HCT116 (cell line): ENCODE data around the gene IL1F10. TPM values are rescaled to one million over a fixed set of nuclear protein-coding genes. Genes with fewer than 3 reads are reported as not detected.

ENCODE experiments used
- ATAC-seq: fragments of 200-7000 bp; cut with Tn5 transposase; 2 replicates; pipeline ENCODE4 v1.9.1; 2020; ENCODE audit warnings: mild to moderate bottlenecking, moderate library complexity
- BruUV-seq: library from RNA; stranded (reverse); fragments of 400-500 nt; replicated peaks from 2 replicates; lab custom pipeline; 2021; lab: Mats Ljungman, UMichigan
- CTCF ChIA-PET: fragments of 300-600 bp; sonication (Branson Sonifier 250); formaldehyde crosslinking; loops from one replicate; lab custom pipeline; 2021; ENCODE audit warnings: antibody characterized with exemption; lab: Charles Lee
- POLR2A ChIA-PET: fragments of 300-600, 350-600 bp; sonication (Branson Sonifier 250); formaldehyde crosslinking; loops from one replicate; lab custom pipeline; 2021; ENCODE audit warnings: antibody characterized with exemption; lab: Charles Lee
- RAD21 ChIA-PET, 2 experiments: fragments of 300-600 bp; sonication (Branson Sonifier 250); formaldehyde crosslinking; loops; one replicate each; lab custom pipeline; 2023; ENCODE audit warnings: low total read pairs in 2 of 2; ENCODE audit not compliant: uncharacterized antibody in 2 of 2, unreplicated experiment in 2 of 2, low non-redundant PET in 1 of 2; lab: Charles Lee
- DNase-seq: peaks from one replicate; pipeline ENCODE4 v3.0.0-alpha.2; 2010; ENCODE audit warnings: low read depth, low spot score
- H2AFZ ChIP-seq: fragments of 200-600 bp; shearing (Covaris generic), sonication (generic); 2 replicates; pipeline ENCODE4 v1.6.1; 2017; ENCODE audit warnings: low read depth, mixed run types, mixed read lengths, antibody characterized with exemption, low read length; ENCODE audit not compliant: poor library complexity, severe bottlenecking
- H3K27ac ChIP-seq: 2 replicates; pipeline ENCODE4 v1.5.1; 2012; ENCODE audit warnings: low read depth, low read length
- H3K27me3 ChIP-seq: fragments of 200-600 bp; sonication (generic); 2 replicates; pipeline ENCODE4 v1.6.1; 2016; ENCODE audit warnings: mixed run types, low read length, mixed read lengths; ENCODE audit not compliant: insufficient read depth
- H3K36me3 ChIP-seq, 2 experiments: fragments of 200-500 bp in 1 of 2; fragments of 200-600 bp in 1 of 2; sonication (Bioruptor generic) in 1 of 2; sonication (generic) in 1 of 2; 2 replicates each; pipeline versions ENCODE4 v1.5.1 to v1.6.1; 2014 to 2016; ENCODE audit warnings: low read length in 2 of 2, inconsistent platforms in 1 of 2, mixed read lengths in 1 of 2, mixed run types in 1 of 2; ENCODE audit not compliant: insufficient read depth in 2 of 2, control insufficient read depth in 1 of 2
- H3K4me1 ChIP-seq, 2 experiments: fragments of 200-600 bp in 1 of 2; sonication (generic) in 1 of 2; 2 replicates each; pipeline versions ENCODE4 v1.5.1 to v1.6.1; 2012 to 2017; ENCODE audit warnings: low read length in 2 of 2, inconsistent platforms in 1 of 2, mild to moderate bottlenecking in 1 of 2, mixed read lengths in 1 of 2, mixed run types in 1 of 2, moderate library complexity in 1 of 2; ENCODE audit not compliant: insufficient read depth in 2 of 2, control insufficient read depth in 1 of 2
- H3K4me2 ChIP-seq: fragments of 200-600 bp; sonication (generic); 2 replicates; pipeline ENCODE4 v1.6.1; 2017; ENCODE audit warnings: mixed run types, low read length, mixed read lengths
- H3K4me3 ChIP-seq, 2 experiments: fragments of 200-600 bp in 1 of 2; sonication (generic) in 1 of 2; replicated peaks in 1 of 2; 2 replicates each; pipeline ENCODE4 v1.5.1; 2011 to 2016; ENCODE audit warnings: low read length in 2 of 2, control low read depth in 1 of 2, low read depth in 1 of 2, mild to moderate bottlenecking in 1 of 2, mixed read lengths in 1 of 2, mixed run types in 1 of 2
- H3K79me2 ChIP-seq: fragments of 200-600 bp; sonication (generic); 2 replicates; pipeline ENCODE4 v1.6.1; 2017; ENCODE audit warnings: mild to moderate bottlenecking, mixed run types, low read length, moderate library complexity, mixed read lengths; ENCODE audit not compliant: insufficient read depth
- H3K9ac ChIP-seq: fragments of 200-600 bp; sonication (generic); 2 replicates; pipeline ENCODE4 v1.6.1; 2016; ENCODE audit warnings: low read length, mixed read lengths
- H3K9me2 ChIP-seq: fragments of 200-600 bp; sonication (generic), shearing (Covaris generic); 2 replicates; pipeline ENCODE4 v1.6.1; 2017; ENCODE audit warnings: mixed run types, mild to moderate bottlenecking, moderate library complexity; ENCODE audit not compliant: insufficient read depth
- H3K9me3 ChIP-seq, 2 experiments: fragments of 200-500 bp in 1 of 2; fragments of 200-600 bp in 1 of 2; sonication (Bioruptor generic) in 1 of 2; sonication (generic) in 1 of 2; 2 replicates each; pipeline ENCODE4 v1.6.1; 2014 to 2017; ENCODE audit warnings: low read length in 2 of 2, mixed read lengths in 2 of 2, inconsistent platforms in 1 of 2, low read depth in 1 of 2, mild to moderate bottlenecking in 1 of 2, mixed run types in 1 of 2, moderate library complexity in 1 of 2; ENCODE audit not compliant: control insufficient read depth in 1 of 2, insufficient read depth in 1 of 2
- H4K20me1 ChIP-seq: fragments of 200-600 bp; sonication (generic), shearing (Covaris generic); 2 replicates; pipeline ENCODE4 v1.6.1; 2017; ENCODE audit warnings: mixed run types, mild to moderate bottlenecking, moderate library complexity; ENCODE audit not compliant: insufficient read depth
- CTCF ChIP-seq, 3 experiments: fragments of 200-600 bp in 1 of 3; sonication (generic) in 1 of 3; IDR thresholded peaks in 2 of 3; conservative IDR thresholded peaks in 1 of 3; 2 replicates each; pipeline ENCODE4 v1.5.1; 2012 to 2017; ENCODE audit warnings: low read depth in 2 of 3, low read length in 2 of 3, antibody characterized with exemption in 1 of 3, borderline replicate concordance in 1 of 3, control low read depth in 1 of 3, mild to moderate bottlenecking in 1 of 3, mixed read lengths in 1 of 3, mixed run types in 1 of 3, moderate library complexity in 1 of 3; ENCODE audit not compliant: insufficient read depth in 1 of 3
- EZH2 ChIP-seq: fragments of 200-600 bp; sonication (generic); IDR thresholded peaks from 2 replicates; pipeline ENCODE4 v1.6.1; 2017; ENCODE audit warnings: antibody characterized with exemption, mixed run types
- JUND ChIP-seq: IDR thresholded peaks from 2 replicates; pipeline ENCODE4 v1.6.1; 2012
- MAX ChIP-seq: IDR thresholded peaks from 2 replicates; pipeline ENCODE4 v1.6.1; 2012
- REST ChIP-seq: IDR thresholded peaks from 2 replicates; pipeline ENCODE4 v1.6.1; 2012; ENCODE audit warnings: low read depth
- ZFX ChIP-seq: fragments of 450-650 bp; IDR thresholded peaks from 2 replicates; pipeline ENCODE4 v1.6.1; 2017
- ZNF274 ChIP-seq: fragments of 200-500 bp; sonication (Bioruptor generic); IDR thresholded peaks from 2 replicates; pipeline ENCODE4 v1.6.1; 2014; ENCODE audit warnings: mild to moderate bottlenecking, low read depth, low read length, inconsistent platforms
- intact Hi-C: fragments of 100-400 bp; cut with micrococcal nuclease; formaldehyde crosslinking; loops from 2 replicates; pipeline ENCODE4 v1.10.0; 2022
- total RNA-seq: library from RNA; stranded (reverse); gene quantifications from one replicate; pipeline ENCODE4 v1.2.1, GENCODE V29; 2021; ENCODE audit not compliant: unreplicated experiment

The IL1F10 gene
- total RNA-seq, 1 experiment from 2014 or later = not detected

GRCh38 chr2:113064281-113064680, 3.5 kb upstream of the IL1F10 start:
- ChIA-PET CTCF (no interaction called here), POLR2A (no interaction called here), RAD21 (no interaction called here)
- no peak overlapping the region for H2AFZ ChIP-seq
- BruUV-seq = no TSS peak
- no peak overlapping the region for H3K4me2 ChIP-seq
- H3K9me3 ChIP-seq = no peaks in the 10 kb centered on the region
- intact Hi-C loops = no loop called here
- H3K27me3 ChIP-seq = no peaks in the 10 kb centered on the region
- ATAC-seq (no peak), DNase-seq (no peak)
- no peak overlapping the region for H3K27ac ChIP-seq
- H3K9ac ChIP-seq = no peak overlapping the region
- no peak overlapping the region for H3K4me3 ChIP-seq
- no peaks in the 10 kb centered on the region for H3K36me3 ChIP-seq
- no peaks in the 10 kb centered on the region for H3K9me2 ChIP-seq
- no peaks in the 10 kb centered on the region for H3K79me2 ChIP-seq
- H4K20me1 ChIP-seq = no peaks in the 10 kb centered on the region
- no peak for TF ChIP-seq MAX
- no peak for TF ChIP-seq CTCF (IDR thresholded peaks at IDR 0.05 in 2 of 3, conservative IDR thresholded peaks at IDR 0.05 in 1 of 3; ENCODE audit: borderline replicate concordance in 1 of 3, insufficient read depth in 1 of 3, low read depth in 2 of 3, low read length in 2 of 3)
- no peak for TF ChIP-seq REST
- TF ChIP-seq ZNF274 = no peak
- TF ChIP-seq JUND = no peak
- no peak for TF ChIP-seq EZH2
- TF ChIP-seq ZFX = no peak
- H3K4me1 ChIP-seq = no peaks in the 10 kb centered on the region
